ENCODE measurements around the gene E2F7. TPM values are rescaled to one million over a fixed set of nuclear protein-coding genes. Genes with fewer than 3 reads are reported as not detected.
"Not testable (repeated sequence)": the region's sequence is repeated elsewhere in the genome, so short reads cannot be mapped to it uniquely, and the experiment has no call there.

Gene E2F7
- polyA plus RNA-seq, 4 donors = 0.67 to 3.8 (median 1.4) TPM; not detected in 1

- Histone ChIP-seq H3K36me3 (ENCODE audit: control insufficient read depth in 3 of 3, insufficient read depth in 2 of 3, low read depth in 1 of 3, low read length in 3 of 3) (no peaks in the 10 kb centered on the region), H3K4me1 (ENCODE audit: control insufficient read depth in 3 of 3, insufficient read depth in 2 of 3, low read depth in 1 of 3, low read length in 2 of 3) (no peaks in the 10 kb centered on the region), H3K27ac (ENCODE audit: low read depth in 1 of 3, low read length in 2 of 3) (no peak overlapping the region), H3K27me3 (ENCODE audit: control insufficient read depth in 3 of 3, insufficient read depth in 3 of 3, low read length in 3 of 3) (no peaks in the 10 kb centered on the region), H3K9me3 (ENCODE audit: control insufficient read depth in 2 of 2, insufficient read depth in 1 of 2, low read depth in 1 of 2, low read length in 1 of 2) (no peaks in the 10 kb centered on the region), H3K4me3 (ENCODE audit: low read depth in 1 of 3, low read length in 3 of 3) (no peak overlapping the region)
- 73 to 84% (median 78%) methylated on average over 2 of the region's 2 CpGs for WGBS, 3 donors
- DNase-seq = no peak
- FAIRE-seq = no peak
These were observed 36.8 kb upstream of the E2F7 start for GRCh38 chr12:77102123-77102522.

GRCh38 chr12:77099799-77100198 lies 34.4 kb upstream of the E2F7 start:
- WGBS, 3 donors = 41 to 81% (median 67%) methylated on average over 2 of the region's 2 CpGs
- FAIRE-seq = no peak

GRCh38 chr12:77097846-77098245 lies 32.5 kb upstream of the E2F7 start:
- DNase-seq (no peak), FAIRE-seq (no peak)
- 86 to 93% (median 86%) methylated on average over 3 of the region's 3 CpGs for WGBS, 3 donors
- Histone ChIP-seq H3K4me3 (ENCODE audit: low read depth in 1 of 3, low read length in 3 of 3) (no peak overlapping the region), H3K4me1 (ENCODE audit: control insufficient read depth in 3 of 3, insufficient read depth in 2 of 3, low read depth in 1 of 3, low read length in 2 of 3) (no peaks in the 10 kb centered on the region), H3K27ac (ENCODE audit: low read depth in 1 of 3, low read length in 2 of 3) (no peak overlapping the region), H3K27me3 (ENCODE audit: control insufficient read depth in 3 of 3, insufficient read depth in 3 of 3, low read length in 3 of 3) (no peaks in the 10 kb centered on the region), H3K9me3 (ENCODE audit: control insufficient read depth in 2 of 2, insufficient read depth in 1 of 2, low read depth in 1 of 2, low read length in 1 of 2) (no peaks in the 10 kb centered on the region), H3K36me3 (ENCODE audit: control insufficient read depth in 3 of 3, insufficient read depth in 2 of 3, low read depth in 1 of 3, low read length in 3 of 3) (no peaks in the 10 kb centered on the region)

More at GRCh38 chr12:77099799-77100198, 34.4 kb upstream of the E2F7 start:
- H3K4me1 ChIP-seq (ENCODE audit: control insufficient read depth in 3 of 3, insufficient read depth in 2 of 3, low read depth in 1 of 3, low read length in 2 of 3) = no peaks in the 10 kb centered on the region
- H3K27ac ChIP-seq (ENCODE audit: low read depth in 1 of 3, low read length in 2 of 3) = no peak overlapping the region
- no peaks in the 10 kb centered on the region for H3K36me3 ChIP-seq (ENCODE audit: control insufficient read depth in 3 of 3, insufficient read depth in 2 of 3, low read depth in 1 of 3, low read length in 3 of 3)
- no peak overlapping the region for H3K4me3 ChIP-seq (ENCODE audit: low read depth in 1 of 3, low read length in 3 of 3)
- DNase-seq = no peak
- H3K9me3 ChIP-seq (ENCODE audit: control insufficient read depth in 2 of 2, insufficient read depth in 1 of 2, low read depth in 1 of 2, low read length in 1 of 2) = no peaks in the 10 kb centered on the region
- H3K27me3 ChIP-seq (ENCODE audit: control insufficient read depth in 3 of 3, insufficient read depth in 3 of 3, low read length in 3 of 3) = no peaks in the 10 kb centered on the region

GRCh38 chr12:77092227-77092626 lies 26.9 kb upstream of the E2F7 start:
- not testable (repeated sequence) for H3K9me3 ChIP-seq (ENCODE audit: control insufficient read depth in 2 of 2, insufficient read depth in 1 of 2, low read depth in 1 of 2, low read length in 1 of 2); DNase-seq

GRCh38 chr12:77089686-77090220 lies 24.4 kb upstream of the E2F7 start:
- FAIRE-seq = no peak
- WGBS, 3 donors = 11 to 45% (median 19%) methylated on average over 1 of the region's 1 CpG

More at GRCh38 chr12:77092227-77092626, 26.9 kb upstream of the E2F7 start:
- WGBS, 3 donors = 58 to 84% (median 69%) methylated on average over 2 to 3 of the region's 3 CpGs
- FAIRE-seq; H3K27me3 ChIP-seq (ENCODE audit: control insufficient read depth in 3 of 3, insufficient read depth in 3 of 3, low read length in 3 of 3); H3K4me1 ChIP-seq (ENCODE audit: control insufficient read depth in 3 of 3, insufficient read depth in 2 of 3, low read depth in 1 of 3, low read length in 2 of 3); H3K4me3 ChIP-seq (ENCODE audit: low read depth in 1 of 3, low read length in 3 of 3); H3K27ac ChIP-seq (ENCODE audit: low read depth in 1 of 3, low read length in 2 of 3); H3K36me3 ChIP-seq (ENCODE audit: control insufficient read depth in 3 of 3, insufficient read depth in 2 of 3, low read depth in 1 of 3, low read length in 3 of 3): not testable (repeated sequence)

GRCh38 chr12:77087427-77087826 lies 22.1 kb upstream of the E2F7 start:
- Histone ChIP-seq H3K4me1 (ENCODE audit: control insufficient read depth in 3 of 3, insufficient read depth in 2 of 3, low read depth in 1 of 3, low read length in 2 of 3) (no peaks in the 10 kb centered on the region), H3K36me3 (ENCODE audit: control insufficient read depth in 3 of 3, insufficient read depth in 2 of 3, low read depth in 1 of 3, low read length in 3 of 3) (no peaks in the 10 kb centered on the region), H3K4me3 (ENCODE audit: low read depth in 1 of 3, low read length in 3 of 3) (no peak overlapping the region), H3K27ac (ENCODE audit: low read depth in 1 of 3, low read length in 2 of 3) (no peak overlapping the region), H3K9me3 (ENCODE audit: control insufficient read depth in 2 of 2, insufficient read depth in 1 of 2, low read depth in 1 of 2, low read length in 1 of 2) (no peaks in the 10 kb centered on the region), H3K27me3 (ENCODE audit: control insufficient read depth in 3 of 3, insufficient read depth in 3 of 3, low read length in 3 of 3) (no peaks in the 10 kb centered on the region)
- FAIRE-seq (no peak), DNase-seq (no peak)
- 45 to 74% (median 62%) methylated on average over 4 of the region's 4 CpGs for WGBS, 3 donors

More at GRCh38 chr12:77089686-77090220, 24.4 kb upstream of the E2F7 start:
- Histone ChIP-seq H3K27ac (ENCODE audit: low read depth in 1 of 3, low read length in 2 of 3) (no peak overlapping the region), H3K36me3 (ENCODE audit: control insufficient read depth in 3 of 3, insufficient read depth in 2 of 3, low read depth in 1 of 3, low read length in 3 of 3) (no peaks in the 10 kb centered on the region), H3K4me1 (ENCODE audit: control insufficient read depth in 3 of 3, insufficient read depth in 2 of 3, low read depth in 1 of 3, low read length in 2 of 3) (no peaks in the 10 kb centered on the region), H3K27me3 (ENCODE audit: control insufficient read depth in 3 of 3, insufficient read depth in 3 of 3, low read length in 3 of 3) (no peaks in the 10 kb centered on the region), H3K4me3 (ENCODE audit: low read depth in 1 of 3, low read length in 3 of 3) (no peak overlapping the region), H3K9me3 (ENCODE audit: control insufficient read depth in 2 of 2, insufficient read depth in 1 of 2, low read depth in 1 of 2, low read length in 1 of 2) (no peaks in the 10 kb centered on the region)
- DNase-seq = no peak

- FAIRE-seq = no peak
- no peak for DNase-seq
- H3K4me3 ChIP-seq (ENCODE audit: low read depth in 1 of 3, low read length in 3 of 3) = no peak overlapping the region
- H3K27me3 ChIP-seq (ENCODE audit: control insufficient read depth in 3 of 3, insufficient read depth in 3 of 3, low read length in 3 of 3) = no peaks in the 10 kb centered on the region
- WGBS, 3 donors = 11 to 50% (median 22%) methylated on average over 1 of the region's 1 CpG
- no peaks in the 10 kb centered on the region for H3K9me3 ChIP-seq (ENCODE audit: control insufficient read depth in 2 of 2, insufficient read depth in 1 of 2, low read depth in 1 of 2, low read length in 1 of 2)
- peaks cover 0 to 4% (median 0%) of the 10 kb centered on the region in 3 donors for H3K4me1 ChIP-seq (ENCODE audit: control insufficient read depth in 3 of 3, insufficient read depth in 2 of 3, low read depth in 1 of 3, low read length in 2 of 3)
- H3K36me3 ChIP-seq (ENCODE audit: control insufficient read depth in 3 of 3, insufficient read depth in 2 of 3, low read depth in 1 of 3, low read length in 3 of 3) = no peaks in the 10 kb centered on the region
- no peak overlapping the region for H3K27ac ChIP-seq (ENCODE audit: low read depth in 1 of 3, low read length in 2 of 3)
These were observed 16.7 kb upstream of the E2F7 start for GRCh38 chr12:77082021-77082420.

GRCh38 chr12:77079631-77080030 lies 14.3 kb upstream of the E2F7 start:
- DNase-seq = peak in 1 of 2 donors; percentile 11
- Histone ChIP-seq H3K27me3 (ENCODE audit: control insufficient read depth in 3 of 3, insufficient read depth in 3 of 3, low read length in 3 of 3) (no peaks in the 10 kb centered on the region), H3K4me3 (ENCODE audit: low read depth in 1 of 3, low read length in 3 of 3) (no peak overlapping the region), H3K36me3 (ENCODE audit: control insufficient read depth in 3 of 3, insufficient read depth in 2 of 3, low read depth in 1 of 3, low read length in 3 of 3) (no peaks in the 10 kb centered on the region), H3K9me3 (ENCODE audit: control insufficient read depth in 2 of 2, insufficient read depth in 1 of 2, low read depth in 1 of 2, low read length in 1 of 2) (no peaks in the 10 kb centered on the region), H3K27ac (ENCODE audit: low read depth in 1 of 3, low read length in 2 of 3) (no peak overlapping the region), H3K4me1 (ENCODE audit: control insufficient read depth in 3 of 3, insufficient read depth in 2 of 3, low read depth in 1 of 3, low read length in 2 of 3) (peaks cover 0 to 4% (median 0%) of the 10 kb centered on the region in 3 donors)
- no peak for FAIRE-seq
- 65 to 84% (median 81%) methylated on average over 3 of the region's 3 CpGs for WGBS, 3 donors

- no peak for DNase-seq
- no peak overlapping the region for H3K27ac ChIP-seq (ENCODE audit: low read depth in 1 of 3, low read length in 2 of 3)
- H3K27me3 ChIP-seq (ENCODE audit: control insufficient read depth in 3 of 3, insufficient read depth in 3 of 3, low read length in 3 of 3) = no peaks in the 10 kb centered on the region
- H3K36me3 ChIP-seq (ENCODE audit: control insufficient read depth in 3 of 3, insufficient read depth in 2 of 3, low read depth in 1 of 3, low read length in 3 of 3) = no peaks in the 10 kb centered on the region
- no peak overlapping the region for H3K4me3 ChIP-seq (ENCODE audit: low read depth in 1 of 3, low read length in 3 of 3)
- peaks cover 0 to 4% (median 0%) of the 10 kb centered on the region in 3 donors for H3K4me1 ChIP-seq (ENCODE audit: control insufficient read depth in 3 of 3, insufficient read depth in 2 of 3, low read depth in 1 of 3, low read length in 2 of 3)
- H3K9me3 ChIP-seq (ENCODE audit: control insufficient read depth in 2 of 2, insufficient read depth in 1 of 2, low read depth in 1 of 2, low read length in 1 of 2) = no peaks in the 10 kb centered on the region
- no peak for FAIRE-seq
These were observed 12.9 kb upstream of the E2F7 start for GRCh38 chr12:77078231-77078630.
